ENCODE results near the gene FAM184B. TPM values are rescaled to one million over a fixed set of nuclear protein-coding genes. Genes with fewer than 3 reads are reported as not detected.

Gene FAM184B
- polyA plus RNA-seq (0.10 TPM in 1 of 2 replicates, not detected in the other), polyA minus RNA-seq (under 0.01 and 0.23 TPM in 2 replicates)

DNA sequence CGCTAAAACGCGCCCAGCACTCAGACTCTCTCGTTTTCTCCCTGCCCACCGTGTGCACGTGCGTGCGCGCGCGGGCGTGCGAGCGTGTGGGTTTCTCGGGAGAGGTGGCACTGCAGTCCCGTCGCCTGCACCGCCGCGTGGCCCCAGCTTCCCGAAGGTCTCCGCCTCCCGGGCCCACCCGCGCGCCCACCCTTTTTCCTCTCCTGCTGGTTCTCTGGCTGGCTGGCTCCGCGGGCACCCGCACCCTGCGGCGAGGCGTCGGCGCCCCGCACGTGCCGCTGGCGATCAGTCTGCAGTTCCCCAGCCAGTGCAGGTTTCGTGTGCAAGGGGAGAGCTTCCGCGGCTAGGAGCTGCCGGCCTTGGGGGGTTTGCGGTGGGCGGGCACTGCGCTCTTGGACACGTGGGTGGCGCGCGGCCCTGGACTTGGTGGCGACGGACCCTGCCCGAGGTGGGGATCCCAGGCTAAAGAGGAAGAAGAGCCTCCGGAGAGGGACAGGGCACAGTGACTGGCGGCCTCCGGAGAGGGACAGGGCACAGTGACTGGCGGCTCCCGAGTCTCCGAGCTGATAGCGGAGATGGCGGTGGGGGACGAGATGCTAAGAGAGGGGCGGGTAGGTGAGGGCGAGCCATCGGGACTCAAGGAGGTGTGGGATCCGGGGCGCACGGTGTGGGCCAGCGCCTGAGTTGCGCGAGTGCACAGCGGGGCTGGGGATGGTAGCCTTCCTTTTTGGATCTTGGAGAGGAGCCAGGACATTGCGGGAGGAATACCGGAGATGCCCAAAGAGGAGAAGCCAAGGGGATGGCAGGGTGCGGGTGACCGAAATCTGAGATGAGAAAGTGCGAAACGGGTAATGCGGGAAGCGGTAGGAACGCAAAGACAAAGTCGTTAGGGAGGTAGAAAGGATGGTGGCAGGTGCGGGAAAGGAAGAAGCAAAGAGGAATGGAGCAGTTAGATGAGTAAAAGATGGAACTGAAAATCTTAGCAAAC lies at the start of gene FAM184B:
TSS of gene FAM184B (minus strand) at position 322 of the 988 bp plus-strand sequence. CDS start 322 bp downstream, outside the sequence.
- peak within 1 kb of the TSS; percentile 36 for H3K9ac ChIP-seq (ENCODE audit: low read length)
- peak within 1 kb of the TSS; percentile 69 for H3K4me3 ChIP-seq (ENCODE audit: low read length)
- no peaks in the 10 kb centered on the region for H3F3A ChIP-seq (ENCODE audit: insufficient read depth, low read length, poor library complexity, severe bottlenecking)
- peaks cover 37% of the 10 kb centered on the region for H3K27me3 ChIP-seq (ENCODE audit: insufficient read depth, low read depth, low read length)
- no peaks in the 10 kb centered on the region for H3K79me2 ChIP-seq (replicated peaks; ENCODE audit: insufficient read depth, low read length)
- H2AFZ ChIP-seq (ENCODE audit: low read depth, low read length), result peak within 1 kb of the TSS; percentile 45
- no peaks in the 10 kb centered on the region for H3K36me3 ChIP-seq (ENCODE audit: insufficient read depth, low read length)
- no peaks in the 10 kb centered on the region for H3K9me3 ChIP-seq (ENCODE audit: low read length)
- no peaks in the 10 kb centered on the region for H4K20me1 ChIP-seq (ENCODE audit: insufficient read depth)
- H3K9me2 ChIP-seq (ENCODE audit: insufficient read depth, low read length), result no peaks in the 10 kb centered on the region
- peak within 1 kb of the TSS; percentile 43 for H3K4me2 ChIP-seq (ENCODE audit: low read length)
- no peak within 1 kb of the TSS for H3K27ac ChIP-seq (ENCODE audit: low read length)
- TF ChIP-seq MXI1 (conservative IDR thresholded peaks at IDR 0.05; ENCODE audit: poor library complexity, severe bottlenecking) (peak; percentile 92), SMC3 (conservative IDR thresholded peaks at IDR 0.05; ENCODE audit: poor library complexity) (peak; percentile 14), EP300 (conservative IDR thresholded peaks at IDR 0.05; ENCODE audit: poor library complexity, severe bottlenecking) (no peak), RAD21 (conservative IDR thresholded peaks at IDR 0.05) (peak; percentile 23), TAF1 (IDR thresholded peaks at IDR 0.05; ENCODE audit: low read depth) (no peak)

GRCh38 chr4:17823871-17824669 lies 42.6 kb upstream of the FAM184B start:
- Histone ChIP-seq H2AFZ (ENCODE audit: low read depth, low read length) (no peak overlapping the region), H3K4me2 (ENCODE audit: low read length) (no peak overlapping the region)

More at GRCh38 chr4:17823871-17824669, 42.6 kb upstream of the FAM184B start:
- H3K9me3 ChIP-seq (ENCODE audit: low read length), result no peaks in the 10 kb centered on the region
- H3K27ac ChIP-seq (ENCODE audit: low read length), result no peak overlapping the region
- TF ChIP-seq REST (IDR thresholded peaks at IDR 0.05; ENCODE audit: borderline replicate concordance) (no peak), SMC3 (conservative IDR thresholded peaks at IDR 0.05; ENCODE audit: poor library complexity) (no peak), EP300 (conservative IDR thresholded peaks at IDR 0.05; ENCODE audit: poor library complexity, severe bottlenecking) (no peak), RAD21 (conservative IDR thresholded peaks at IDR 0.05) (no peak), TAF1 (IDR thresholded peaks at IDR 0.05; ENCODE audit: low read depth) (no peak)
- H3K9me2 ChIP-seq (ENCODE audit: insufficient read depth, low read length), result no peaks in the 10 kb centered on the region
- H3K36me3 ChIP-seq (ENCODE audit: insufficient read depth, low read length), result no peaks in the 10 kb centered on the region
- no peak overlapping the region for H3K4me3 ChIP-seq (ENCODE audit: low read length)
- H3K9ac ChIP-seq (ENCODE audit: low read length), result no peak overlapping the region
- no peaks in the 10 kb centered on the region for H3K79me2 ChIP-seq (replicated peaks; ENCODE audit: insufficient read depth, low read length)
- H4K20me1 ChIP-seq (ENCODE audit: insufficient read depth), result no peaks in the 10 kb centered on the region
- no peaks in the 10 kb centered on the region for H3K27me3 ChIP-seq (ENCODE audit: insufficient read depth, low read depth, low read length)
- H3F3A ChIP-seq (ENCODE audit: insufficient read depth, low read length, poor library complexity, severe bottlenecking), result no peaks in the 10 kb centered on the region

All from neural cell (in vitro differentiated cells).